HEK293T (cell line): ENCODE data around the gene C1orf210.

Experiments
- CTCF ChIA-PET: fragments of 350-600 bp; formaldehyde crosslinking; extraction: SDS; loops from one replicate; lab custom pipeline; 2021; ENCODE audit warnings: antibody characterized with exemption, inconsistent platforms; lab: Yijun Ruan, JAX
- POLR2A ChIA-PET: fragments of 350-600 bp; formaldehyde crosslinking; extraction: SDS; loops from one replicate; lab custom pipeline; 2020; ENCODE audit warnings: antibody characterized with exemption, inconsistent platforms; lab: Yijun Ruan, JAX
- DNase-seq: peaks from one replicate; pipeline ENCODE4 v3.0.0; 2012; ENCODE audit warnings: mixed read lengths; ENCODE audit errors: extremely low spot score
- ARNT ChIP-seq: fragments of 450-650 bp; IDR thresholded peaks from 2 replicates; pipeline ENCODE4 v1.6.1; 2017; ENCODE audit warnings: mild to moderate bottlenecking
- BHLHE40 ChIP-seq: fragments of 450-650 bp; IDR thresholded peaks from 2 replicates; pipeline ENCODE4 v1.6.1; 2016; ENCODE audit warnings: mild to moderate bottlenecking, moderate library complexity, borderline replicate concordance
- CTBP1 ChIP-seq: fragments of 450-650 bp; IDR thresholded peaks from 2 replicates; pipeline ENCODE4 v1.6.1; 2016; ENCODE audit warnings: borderline replicate concordance
- ELF4 ChIP-seq: fragments of 450-650 bp; IDR thresholded peaks from 2 replicates; pipeline ENCODE4 v1.6.1; 2017; ENCODE audit warnings: antibody characterized with exemption
- FOXA1 ChIP-seq: fragments of 450-650 bp; IDR thresholded peaks from 2 replicates; pipeline ENCODE4 v1.6.1; 2016; ENCODE audit warnings: mild to moderate bottlenecking
- FOXK2 ChIP-seq: fragments of 450-650 bp; IDR thresholded peaks from 2 replicates; pipeline ENCODE4 v1.6.1; 2016; ENCODE audit warnings: mild to moderate bottlenecking
- FOXM1 ChIP-seq: fragments of 450-650 bp; IDR thresholded peaks from 2 replicates; pipeline ENCODE4 v1.6.1; 2017; ENCODE audit warnings: mild to moderate bottlenecking, borderline replicate concordance
- HDGF ChIP-seq: fragments of 450-650 bp; IDR thresholded peaks from 2 replicates; pipeline ENCODE4 v1.6.1; 2017; ENCODE audit warnings: antibody characterized with exemption, borderline replicate concordance
- L3MBTL2 ChIP-seq: fragments of 450-650 bp; conservative IDR thresholded peaks from 2 replicates; pipeline ENCODE4 v1.6.1; 2016; ENCODE audit warnings: mild to moderate bottlenecking
- LEF1 ChIP-seq: fragments of 450-650 bp; IDR thresholded peaks from 2 replicates; pipeline ENCODE4 v1.6.1; 2017; ENCODE audit warnings: mild to moderate bottlenecking, borderline replicate concordance
- NFRKB ChIP-seq: fragments of 450-650 bp; IDR thresholded peaks from 2 replicates; pipeline ENCODE4 v1.6.1; 2016; ENCODE audit warnings: mild to moderate bottlenecking, moderate library complexity
- SP1 ChIP-seq: fragments of 450-650 bp; IDR thresholded peaks from 2 replicates; pipeline ENCODE4 v1.6.1; 2017
- SUZ12 ChIP-seq: fragments of 450-650 bp; IDR thresholded peaks from 2 replicates; pipeline ENCODE4 v1.6.1; 2016; ENCODE audit warnings: mild to moderate bottlenecking
- TARDBP ChIP-seq: fragments of 450-650 bp; IDR thresholded peaks from 2 replicates; pipeline ENCODE4 v1.6.1; 2016
- ZNF384 ChIP-seq: fragments of 450-650 bp; IDR thresholded peaks from 2 replicates; pipeline ENCODE4 v1.6.1; 2016
- TF ChIP-seq, protein P1 (sequence below): fragments of 450-650 bp; IDR thresholded peaks from 2 replicates; pipeline ENCODE4 v1.6.1; 2016

The C1orf210 gene

DNA sequence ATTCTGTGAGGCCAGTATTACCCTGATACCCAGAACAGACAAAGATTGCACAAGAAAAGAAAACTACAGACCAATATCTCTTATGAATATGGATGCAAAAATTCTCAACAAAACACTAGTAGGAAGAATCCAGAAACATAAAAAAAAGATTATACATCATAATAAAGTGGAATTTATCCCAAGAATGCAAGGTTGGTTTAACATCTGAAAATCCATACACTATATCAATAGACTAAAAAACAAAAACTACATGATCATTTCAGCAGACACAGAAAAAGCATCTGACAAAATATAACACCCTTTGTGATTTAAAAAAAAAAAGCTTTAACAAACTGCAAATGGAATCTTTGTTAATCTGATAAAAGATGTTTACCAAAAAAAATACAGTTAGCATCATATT lies 40.0 kb upstream of the C1orf210 start:
- ChIA-PET POLR2A (interaction anchor here (0.5 kb wide), 1 partner anchor 9 kb away, joined by 3 read pairs; no protein-coding TSS in a partner anchor), CTCF (no interaction called here)
- no peak for TF ChIP-seq SP1
- TF ChIP-seq TARDBP, result no peak
- no peak for TF ChIP-seq FOXM1
- no peak for TF ChIP-seq SUZ12
- no peak for TF ChIP-seq LEF1
- no peak for TF ChIP-seq CTBP1
- TF ChIP-seq ARNT, result no peak
- TF ChIP-seq, protein P1, sequence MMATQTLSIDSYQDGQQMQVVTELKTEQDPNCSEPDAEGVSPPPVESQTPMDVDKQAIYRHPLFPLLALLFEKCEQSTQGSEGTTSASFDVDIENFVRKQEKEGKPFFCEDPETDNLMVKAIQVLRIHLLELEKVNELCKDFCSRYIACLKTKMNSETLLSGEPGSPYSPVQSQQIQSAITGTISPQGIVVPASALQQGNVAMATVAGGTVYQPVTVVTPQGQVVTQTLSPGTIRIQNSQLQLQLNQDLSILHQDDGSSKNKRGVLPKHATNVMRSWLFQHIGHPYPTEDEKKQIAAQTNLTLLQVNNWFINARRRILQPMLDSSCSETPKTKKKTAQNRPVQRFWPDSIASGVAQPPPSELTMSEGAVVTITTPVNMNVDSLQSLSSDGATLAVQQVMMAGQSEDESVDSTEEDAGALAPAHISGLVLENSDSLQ, result no peak
- no peak for TF ChIP-seq FOXK2
- TF ChIP-seq NFRKB, result no peak
- no peak for TF ChIP-seq ZNF384
- TF ChIP-seq HDGF, result no peak
- no peak for TF ChIP-seq FOXA1
- no peak for TF ChIP-seq BHLHE40
- TF ChIP-seq L3MBTL2, result no peak
- no peak for TF ChIP-seq ELF4
- no peak for DNase-seq

GRCh38 chr1:43324810-43325209 lies 39.4 kb upstream of the C1orf210 start:
- ChIA-PET POLR2A (no interaction called here), CTCF (no interaction called here)
- TF ChIP-seq SP1, result no peak
- TF ChIP-seq HDGF, result no peak
- no peak for TF ChIP-seq FOXK2
- TF ChIP-seq, protein P1, result no peak
- DNase-seq, result no peak

- POLR2A ChIA-PET, result no interaction called here
Measured at GRCh38 chr1:43322506-43322905, 37.1 kb upstream of the C1orf210 start.

DNA sequence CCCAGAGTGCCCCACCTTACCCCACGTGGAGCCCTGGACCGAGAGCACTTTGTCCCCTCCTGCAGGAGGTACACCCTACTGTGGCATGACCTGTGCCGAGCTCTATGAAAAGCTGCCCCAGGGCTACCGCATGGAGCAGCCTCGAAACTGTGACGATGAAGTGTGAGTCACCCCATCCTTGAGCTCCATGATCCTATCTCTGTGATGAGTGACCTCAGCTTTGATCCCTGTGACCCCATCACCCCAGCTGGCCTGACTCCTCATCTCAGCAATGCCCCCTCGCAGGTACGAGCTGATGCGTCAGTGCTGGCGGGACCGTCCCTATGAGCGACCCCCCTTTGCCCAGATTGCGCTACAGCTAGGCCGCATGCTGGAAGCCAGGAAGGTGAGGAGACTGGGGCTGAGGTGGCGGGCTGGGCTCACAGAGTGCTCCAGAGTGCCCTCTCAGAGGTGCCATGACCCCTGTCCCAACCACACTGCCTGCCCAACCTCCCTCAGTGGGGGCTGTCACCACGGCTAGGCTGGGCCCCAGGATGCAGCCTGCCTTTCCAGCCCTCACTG lies 36.0 kb upstream of the C1orf210 start:
- DNase-seq, result no peak
- TF ChIP-seq HDGF (no peak), FOXK2 (no peak), FOXA1 (no peak), LEF1 (no peak), L3MBTL2 (no peak), ELF4 (no peak), CTBP1 (no peak)
- ChIA-PET CTCF (no interaction called here), POLR2A (interaction anchor here (1.0 to 1.2 kb wide), 2 partner anchors 37 to 82 kb away, joined by 3 to 4 read pairs; no protein-coding TSS in a partner anchor)

More at GRCh38 chr1:43322506-43322905, 37.1 kb upstream of the C1orf210 start:
- no peak for TF ChIP-seq ELF4
- no peak for DNase-seq
- CTCF ChIA-PET, result no interaction called here

- TF ChIP-seq ELF4 (no peak), L3MBTL2 (no peak), BHLHE40 (no peak), SP1 (no peak), ARNT (no peak), FOXA1 (no peak), SUZ12 (no peak), HDGF (no peak), CTBP1 (no peak), TARDBP (no peak), FOXK2 (no peak), LEF1 (no peak), ZNF384 (no peak), FOXM1 (no peak), NFRKB (no peak)
- TF ChIP-seq, protein P1, result no peak
- ChIA-PET POLR2A (no interaction called here), CTCF (no interaction called here)
- DNase-seq, result no peak
Measured at GRCh38 chr1:43319766-43320165, 34.4 kb upstream of the C1orf210 start.

GRCh38 chr1:43319288-43319687 lies 33.9 kb upstream of the C1orf210 start:
- ChIA-PET POLR2A (no interaction called here), CTCF (no interaction called here)
- TF ChIP-seq FOXM1, result no peak
- TF ChIP-seq FOXA1, result no peak
- TF ChIP-seq BHLHE40, result no peak
- no peak for TF ChIP-seq SUZ12
- TF ChIP-seq ELF4, result no peak
- TF ChIP-seq, protein P1, result no peak
- no peak for TF ChIP-seq SP1
- no peak for DNase-seq
